ENCODE results near the gene NR2C2.
"Not testable (repeated sequence)": the region's sequence is repeated elsewhere in the genome, so short reads cannot be mapped to it uniquely, and the experiment has no call there.

The NR2C2 gene

DNA sequence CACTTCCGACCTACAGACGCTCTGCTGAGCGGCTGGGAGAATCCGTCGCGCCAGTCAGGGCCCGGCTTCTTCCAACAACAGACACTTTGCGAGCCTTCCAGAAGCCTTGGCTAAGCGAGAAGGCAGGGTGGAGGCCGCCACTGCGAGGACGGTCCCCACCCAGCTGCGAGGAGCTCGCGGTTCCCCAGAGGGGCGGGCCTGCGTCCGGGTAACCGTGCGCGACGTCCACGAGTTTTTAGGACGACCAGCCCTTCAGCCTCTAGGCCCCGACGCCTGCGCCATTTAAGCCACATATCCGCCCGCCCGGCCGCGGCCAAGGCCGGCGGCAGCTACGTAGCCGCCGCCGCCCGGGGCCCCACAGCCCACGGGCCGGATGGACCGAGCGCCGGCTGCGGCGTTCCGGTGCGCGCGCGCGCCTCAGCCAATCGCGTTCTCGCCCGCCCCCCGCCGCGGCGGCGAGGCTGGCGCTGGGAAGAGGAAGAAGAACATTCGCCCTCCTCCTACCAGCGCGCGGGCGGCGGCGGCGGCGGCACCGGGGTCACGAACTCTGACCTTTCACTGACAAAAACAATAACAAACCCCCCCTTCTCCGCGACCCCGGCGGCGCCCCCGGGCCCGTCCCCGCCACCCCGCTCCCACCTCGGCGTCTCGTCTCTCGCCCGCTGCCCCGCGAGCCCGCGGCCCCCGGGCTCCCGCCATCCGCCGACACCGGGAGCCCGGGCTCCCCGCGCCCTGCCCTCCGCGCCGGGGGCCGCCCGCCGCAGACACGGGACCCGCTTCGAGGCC, at the start of gene NR2C2:
TSS of gene NR2C2 (plus strand) at position 484 of the 786 bp plus-strand sequence. CDS start 56,332 bp downstream, outside the sequence.
- peak; percentile 84 for DNase-seq

DNA sequence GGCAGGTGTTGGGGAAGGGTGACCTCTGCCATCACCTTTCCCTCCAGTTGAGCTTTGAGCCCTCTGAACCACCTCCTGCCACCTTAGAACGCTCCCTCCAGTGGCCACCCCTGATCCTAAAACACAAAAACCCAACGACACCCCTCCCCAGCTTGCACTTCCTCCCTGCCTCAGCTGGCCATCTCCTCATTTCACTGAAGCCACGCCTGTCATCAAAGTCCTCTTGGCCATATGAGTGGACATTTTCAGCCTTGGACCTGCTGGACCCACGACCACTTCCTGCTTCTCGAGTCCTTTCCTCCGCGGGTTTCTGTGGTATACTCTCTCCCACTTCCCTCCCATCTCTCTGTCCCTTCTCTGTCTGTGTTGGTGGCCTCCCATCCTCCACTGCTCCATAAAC, 48.5 kb upstream of the NR2C2 start:
- no peak for DNase-seq

DNA sequence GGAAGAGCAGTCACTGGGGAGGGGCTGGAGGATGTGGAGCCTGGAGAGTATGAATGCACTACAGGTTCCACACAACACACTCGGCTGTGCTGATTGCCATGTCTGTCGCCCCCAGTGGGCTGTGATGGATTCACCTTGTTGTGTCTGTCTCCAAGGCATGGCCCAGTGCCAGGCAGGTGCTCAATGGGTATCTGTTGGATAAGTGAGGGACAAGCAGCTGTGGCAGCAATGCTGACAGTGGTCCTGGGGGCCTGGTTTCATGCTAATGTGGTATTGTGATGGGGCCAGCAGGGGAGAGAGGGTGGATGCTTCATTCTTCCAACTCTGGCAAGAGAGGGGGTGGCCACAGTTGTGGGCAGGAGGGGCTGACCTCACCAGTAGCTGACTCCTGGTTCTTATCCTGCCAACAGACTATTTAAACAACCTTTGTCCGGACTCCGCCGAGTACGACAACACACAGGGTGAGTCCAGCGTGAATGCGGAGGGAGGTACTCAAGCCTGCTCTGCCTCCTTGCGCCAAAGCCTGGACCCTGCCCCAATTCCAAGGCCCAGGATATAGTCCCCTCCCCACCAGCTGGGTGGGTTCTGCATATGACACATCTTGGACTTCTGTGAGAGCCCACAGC, 47.3 kb upstream of the NR2C2 start:
- no peak for DNase-seq

DNA sequence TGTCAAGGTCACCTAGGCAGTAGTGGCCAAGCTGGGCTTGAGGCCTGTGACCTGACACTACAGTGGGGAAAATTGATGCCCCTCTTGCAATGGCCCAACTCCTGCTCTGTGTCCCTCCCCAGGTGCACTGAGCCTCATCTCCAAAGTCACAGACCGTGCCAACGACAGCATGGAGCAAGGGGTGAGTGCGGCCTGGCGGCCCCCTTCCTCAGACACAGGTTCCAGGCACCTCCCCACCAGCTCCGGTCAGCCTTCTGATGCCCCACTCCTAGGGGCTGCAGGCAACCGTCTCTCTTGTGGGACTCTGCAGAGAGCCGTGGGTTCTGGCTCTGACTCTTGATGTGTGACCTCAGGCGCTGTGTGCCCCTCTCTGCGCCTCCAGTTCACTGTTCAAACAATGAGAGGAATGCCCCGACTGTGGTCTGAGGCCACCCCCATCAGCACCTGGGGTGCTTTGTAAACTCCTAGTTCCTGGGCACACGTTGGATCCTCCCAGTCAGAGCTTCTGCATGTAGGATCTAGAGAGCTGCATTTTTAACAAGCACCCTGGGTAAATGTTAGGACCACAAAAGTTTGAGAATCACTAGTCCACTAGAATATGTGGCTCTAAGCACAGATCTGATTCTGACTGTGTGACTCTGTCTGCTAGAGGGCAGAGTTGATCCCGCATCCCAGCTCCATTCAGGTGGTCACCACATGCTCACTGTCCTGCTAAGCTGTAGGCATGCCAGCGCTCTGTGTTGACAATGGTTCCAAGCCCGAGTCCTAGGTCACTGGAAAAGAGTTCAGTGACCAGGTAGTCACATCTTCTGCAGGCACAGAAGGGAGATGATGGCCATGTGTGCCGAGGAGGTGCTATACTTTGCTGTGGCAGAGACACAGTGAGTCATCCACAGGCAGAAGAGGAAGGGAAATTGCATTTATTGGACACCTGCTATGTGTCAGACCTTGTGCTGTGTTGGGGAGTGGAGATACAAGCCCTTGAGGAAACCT, 46.2 kb upstream of the NR2C2 start:
- DNase-seq, result no peak

DNA sequence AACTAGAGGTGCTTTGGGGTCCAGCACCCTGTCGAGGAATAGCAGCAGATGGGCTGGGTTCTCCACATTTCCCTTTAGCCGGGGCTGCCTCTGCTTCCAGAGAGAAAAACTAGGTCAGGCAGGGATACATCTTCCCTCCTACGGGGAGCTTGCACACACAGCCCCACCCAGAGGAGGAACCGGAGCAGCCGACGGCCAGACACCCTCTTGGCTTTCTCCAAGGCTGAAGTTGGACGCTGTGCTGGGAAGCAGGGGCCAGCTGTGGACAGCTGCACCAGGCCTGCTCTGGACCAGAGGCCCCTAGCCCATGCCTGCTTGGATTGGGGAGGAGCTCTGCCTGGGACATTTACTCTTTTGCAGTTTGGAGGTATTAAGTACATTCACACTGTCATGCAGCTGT, 44.7 kb upstream of the NR2C2 start:
- no peak for DNase-seq

DNA sequence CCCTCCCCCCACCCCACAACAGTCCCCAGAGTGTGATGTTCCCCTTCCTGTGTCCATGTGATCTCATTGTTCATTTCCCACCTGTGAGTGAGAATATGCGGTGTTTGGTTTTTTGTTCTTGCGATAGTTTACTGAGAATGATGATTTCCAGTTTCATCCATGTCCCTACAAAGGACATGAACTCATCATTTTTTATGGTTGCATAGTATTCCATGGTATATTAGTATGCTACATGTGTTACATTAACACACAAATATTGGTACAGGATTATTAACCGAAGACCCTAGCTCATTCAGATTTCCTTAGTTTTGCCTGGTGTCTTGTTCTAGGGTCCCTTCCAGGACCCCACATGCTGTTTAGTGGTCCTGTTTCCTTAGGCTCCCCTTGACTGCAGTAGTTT, 43.9 kb upstream of the NR2C2 start:
- DNase-seq, result not testable (repeated sequence)

DNA sequence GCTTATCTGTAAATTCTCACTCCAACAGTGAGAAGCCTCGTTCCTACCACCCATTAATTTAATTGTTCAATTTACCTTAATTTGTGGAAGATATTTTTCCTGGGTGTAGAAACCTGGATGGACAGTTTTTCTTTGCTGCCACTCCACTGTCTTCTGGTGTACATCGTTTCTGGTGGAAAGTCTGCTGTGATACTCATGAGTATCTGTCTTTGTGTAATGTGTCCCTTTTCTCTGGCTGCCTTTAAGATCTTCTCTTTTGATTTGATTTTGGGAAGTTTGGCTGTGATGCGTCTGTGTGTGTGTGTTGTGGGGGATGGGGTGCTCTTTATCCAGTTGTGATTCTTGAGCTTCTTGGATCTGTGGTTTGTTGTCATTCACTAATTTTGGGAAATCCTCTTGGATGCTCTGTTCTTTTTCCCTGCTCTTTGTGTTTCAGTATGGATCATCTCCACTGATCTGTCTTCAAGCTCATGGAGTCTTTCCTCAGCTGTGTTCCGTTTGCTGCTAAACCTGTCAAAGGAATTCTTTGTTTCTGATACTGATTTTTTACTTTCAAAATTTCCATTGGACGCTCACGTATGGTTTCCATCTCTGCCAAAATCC, 42.2 kb upstream of the NR2C2 start:
- no peak for DNase-seq

DNA sequence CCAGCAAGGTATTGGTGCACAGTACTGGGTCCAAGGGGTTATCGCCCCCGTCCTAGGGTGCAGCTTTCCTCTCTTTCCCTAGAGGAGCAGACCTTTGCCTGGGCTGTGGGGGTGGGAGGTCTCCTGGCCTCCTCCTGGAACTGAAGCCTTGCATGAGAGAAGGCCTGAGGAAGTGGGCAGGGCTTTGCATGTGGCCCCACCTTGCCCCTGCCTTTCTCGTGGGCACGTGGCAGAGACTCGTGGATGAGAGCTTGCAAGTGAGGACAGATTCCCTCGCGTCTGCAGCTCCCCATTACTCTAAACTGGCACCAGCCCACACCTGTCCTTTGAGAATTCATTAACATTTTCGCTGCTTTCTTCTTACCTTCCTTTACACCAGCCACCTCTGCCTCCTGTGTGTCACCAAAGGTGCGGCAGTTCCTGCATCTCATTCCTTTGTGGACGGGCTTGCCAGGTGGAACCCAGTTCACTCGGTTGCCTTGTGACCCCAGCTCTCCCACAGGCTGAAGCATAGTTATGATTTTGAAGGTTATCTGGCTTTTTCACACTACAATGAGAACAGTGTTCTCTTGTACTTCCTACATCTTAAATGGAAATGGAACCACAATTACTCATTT, 40.9 kb upstream of the NR2C2 start:
- DNase-seq, result no peak

DNA sequence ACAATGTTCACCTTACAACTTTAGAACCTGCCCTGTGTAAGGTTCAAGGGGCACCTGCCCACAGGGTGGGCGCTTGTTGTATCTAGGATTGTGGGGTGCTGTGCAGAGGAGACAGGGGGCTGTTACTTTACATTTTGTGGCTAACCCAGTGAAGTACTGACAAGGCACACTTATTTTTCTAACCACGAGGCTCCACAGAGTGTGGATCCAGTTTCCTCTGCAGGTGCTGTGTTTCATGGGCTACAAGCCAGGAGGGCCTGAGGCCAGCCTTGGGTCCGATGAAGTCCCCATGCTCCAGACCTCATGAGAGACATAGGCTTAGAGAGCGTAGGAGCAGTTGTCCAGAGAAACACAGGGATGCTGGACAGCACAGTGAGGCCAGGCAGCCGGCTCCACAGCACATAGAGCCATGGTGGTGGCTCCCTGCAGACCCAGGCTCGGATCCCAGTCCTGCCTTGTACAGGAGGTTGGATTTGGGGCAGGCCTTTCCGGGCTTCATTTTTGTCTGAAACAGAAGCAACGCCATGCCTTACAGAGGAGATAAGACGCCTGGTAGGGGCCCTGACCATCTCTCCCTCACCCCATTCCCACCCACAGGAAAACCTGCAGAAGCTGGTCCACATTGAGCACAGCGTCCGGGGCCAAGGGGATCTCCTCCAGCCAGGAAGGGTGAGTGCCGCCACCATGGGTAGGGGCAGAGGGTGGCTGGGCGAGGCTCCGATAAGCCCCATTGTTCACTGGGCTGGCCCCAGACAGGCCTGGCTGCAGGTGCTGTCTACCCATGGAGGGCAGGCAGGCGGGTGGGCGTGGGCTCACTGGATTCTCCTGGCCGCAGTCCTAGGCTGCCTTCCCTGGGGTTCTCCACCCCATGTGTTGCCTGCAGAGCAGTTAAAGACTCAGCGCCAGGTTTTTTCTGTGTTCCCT, 40.1 kb upstream of the NR2C2 start:
- no peak for DNase-seq

DNA sequence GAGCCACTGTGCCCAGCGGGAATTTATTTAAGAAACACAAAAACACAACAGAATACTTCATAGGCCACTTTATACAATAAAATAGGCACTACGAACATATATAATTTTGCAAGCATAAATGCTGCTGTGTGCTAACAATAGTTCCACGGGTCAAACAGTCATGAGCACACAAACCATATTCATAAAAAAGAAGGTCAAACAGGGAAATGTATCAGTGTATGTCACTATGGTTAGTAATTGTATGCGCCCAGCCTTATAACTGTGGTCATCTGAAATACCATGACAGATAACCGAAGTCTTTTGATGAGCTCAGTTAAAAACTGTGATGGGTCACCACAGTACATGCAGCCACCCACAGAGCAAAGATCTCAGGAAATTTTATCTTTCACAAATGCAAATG, 38.1 kb upstream of the NR2C2 start:
- no peak for DNase-seq

DNA sequence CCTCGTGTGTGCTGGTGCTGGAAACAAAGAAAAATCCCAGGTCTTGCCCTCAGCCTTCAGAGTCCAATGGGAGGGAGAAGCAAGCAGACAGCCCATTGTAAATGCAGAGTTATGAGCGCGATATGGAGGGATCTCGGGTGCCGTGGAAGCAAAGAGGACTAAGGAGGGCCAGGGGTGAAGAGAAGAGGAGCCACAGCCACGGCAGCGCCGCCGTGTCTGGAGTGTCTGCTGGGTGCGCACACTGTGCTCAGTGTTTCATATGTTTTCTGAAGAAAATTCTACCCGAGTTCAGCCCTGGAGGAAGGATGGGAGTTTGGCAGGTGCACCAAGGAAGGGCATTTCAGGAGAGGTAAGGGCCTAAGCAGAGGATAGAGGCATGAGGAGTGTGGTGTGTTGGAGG, 35.7 kb upstream of the NR2C2 start:
- DNase-seq, result no peak

DNA sequence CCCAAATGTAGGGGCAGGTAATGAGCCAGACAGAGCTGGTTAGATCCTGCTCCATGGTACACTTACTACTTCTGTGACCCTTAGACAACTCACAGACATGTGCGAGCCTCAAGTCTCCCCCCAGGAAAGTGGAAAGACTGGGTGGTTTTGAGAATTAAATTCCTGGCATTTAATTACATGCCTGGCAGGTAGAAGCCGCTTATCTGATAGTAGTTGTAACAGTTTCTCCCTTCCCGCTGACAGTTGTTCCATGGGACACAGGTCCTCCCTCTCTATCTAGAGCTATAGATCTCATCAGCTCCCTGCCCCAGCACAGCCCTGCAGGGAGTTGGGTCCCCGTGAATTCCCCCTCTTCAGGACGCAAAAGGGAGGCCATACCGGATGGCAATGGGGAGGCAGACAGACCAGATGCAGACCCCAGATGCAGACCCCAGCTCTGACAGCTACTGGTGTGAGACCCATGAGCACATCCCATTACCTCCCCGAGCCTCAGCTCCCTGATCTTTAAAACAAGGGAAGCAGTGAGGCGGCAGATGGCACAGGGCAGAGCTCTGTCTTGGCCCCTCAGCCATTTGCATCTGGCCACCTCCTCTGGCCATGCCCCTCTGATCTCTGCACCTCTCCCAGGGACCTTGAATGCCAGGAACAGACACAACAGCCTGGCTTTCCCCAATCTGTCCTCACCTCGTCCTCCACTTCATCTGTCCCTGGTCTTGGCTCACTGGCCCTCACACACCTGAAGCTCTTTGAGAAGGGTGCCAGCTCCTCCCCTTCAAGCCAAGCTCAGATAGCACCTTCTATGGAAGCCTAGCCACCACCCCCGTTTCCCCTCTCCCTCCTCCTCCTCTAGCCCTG, 34.1 kb upstream of the NR2C2 start:
- no peak for DNase-seq

DNA sequence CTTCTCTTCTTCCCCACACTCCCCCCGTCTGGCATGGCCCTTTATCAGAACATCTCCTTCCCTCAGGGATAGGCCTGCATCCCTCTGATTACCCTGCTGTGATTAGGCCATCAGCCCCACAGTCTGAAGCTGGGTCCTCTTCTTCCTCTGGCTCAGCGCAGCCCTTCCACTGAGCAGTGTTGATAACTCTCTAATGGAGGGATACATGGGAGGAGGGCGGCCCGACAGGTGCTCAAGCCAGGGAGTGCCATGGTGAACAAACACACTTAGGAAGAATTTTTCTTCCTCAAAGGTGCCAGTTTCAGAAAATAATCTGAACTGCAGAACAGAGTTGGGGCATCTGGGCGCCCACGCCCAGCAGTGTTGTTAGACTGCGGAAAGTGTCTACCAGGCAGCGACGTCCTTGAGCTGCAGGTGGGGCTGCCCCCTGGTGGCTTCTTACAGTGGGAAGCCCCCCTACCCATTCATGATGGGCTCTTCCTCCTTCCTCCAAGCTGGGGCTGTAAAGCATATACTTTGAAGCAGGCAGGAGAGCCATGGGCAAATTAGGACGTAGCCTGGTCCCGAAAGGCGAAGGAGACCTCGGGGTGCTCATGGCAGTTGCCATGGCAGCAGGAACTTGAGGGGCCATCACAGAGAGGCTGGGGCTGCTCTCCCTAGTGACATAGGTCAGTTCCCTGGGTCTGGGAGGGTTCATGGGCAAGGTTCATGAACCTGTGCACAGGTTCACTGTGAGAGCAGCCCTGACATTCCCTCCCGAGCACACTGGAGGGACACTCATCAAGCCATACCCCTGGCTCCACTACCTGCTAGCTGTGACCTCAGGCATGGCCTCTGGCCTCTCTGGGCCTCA, 33.2 kb upstream of the NR2C2 start:
- DNase-seq, result no peak

DNA sequence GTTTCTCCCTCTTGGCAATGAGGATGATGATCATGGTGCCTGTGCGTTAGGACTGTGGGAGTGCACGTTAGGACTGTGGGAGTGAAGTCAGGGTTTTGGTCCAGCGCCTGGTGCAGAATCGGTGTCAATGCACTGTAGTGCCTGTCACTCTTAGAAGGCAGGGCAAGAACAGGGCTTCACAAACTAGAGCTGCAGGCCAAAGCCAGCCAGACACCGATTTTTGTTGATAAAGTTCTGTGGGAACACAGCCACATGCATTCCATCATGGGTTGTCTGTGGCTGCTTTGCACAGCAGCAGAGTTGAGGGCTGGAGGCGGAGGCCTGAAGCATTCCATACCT, 32.6 kb upstream of the NR2C2 start:
- no peak for DNase-seq

DNA sequence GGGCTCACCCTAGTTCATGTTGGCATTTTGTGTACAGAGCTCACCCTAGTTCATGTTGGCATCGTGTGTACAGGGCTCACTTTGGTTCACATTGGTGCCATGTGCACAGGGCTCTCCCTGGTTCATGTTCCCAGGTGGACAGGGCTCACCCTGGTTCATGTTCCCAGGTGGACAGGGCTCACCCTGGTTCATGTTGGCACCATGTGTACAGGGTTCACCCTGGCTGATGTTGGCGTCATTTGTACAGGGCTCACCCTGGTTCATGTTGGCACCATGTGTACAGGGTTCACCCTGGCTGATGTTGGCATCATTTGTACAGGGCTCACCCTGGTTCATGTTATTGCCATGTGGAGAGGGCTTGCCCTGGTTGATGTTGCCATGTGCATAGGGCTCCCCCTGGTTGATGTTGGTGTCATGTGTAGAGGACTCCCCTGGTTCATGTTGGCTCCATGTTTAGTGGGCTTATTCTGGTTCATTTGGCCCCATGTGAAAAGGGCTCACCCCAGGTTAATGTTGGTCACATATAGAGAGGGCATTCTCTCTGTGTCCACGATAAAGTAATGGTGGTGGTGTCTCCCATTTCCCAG, 31.7 kb upstream of the NR2C2 start:
- DNase-seq, result no peak

DNA sequence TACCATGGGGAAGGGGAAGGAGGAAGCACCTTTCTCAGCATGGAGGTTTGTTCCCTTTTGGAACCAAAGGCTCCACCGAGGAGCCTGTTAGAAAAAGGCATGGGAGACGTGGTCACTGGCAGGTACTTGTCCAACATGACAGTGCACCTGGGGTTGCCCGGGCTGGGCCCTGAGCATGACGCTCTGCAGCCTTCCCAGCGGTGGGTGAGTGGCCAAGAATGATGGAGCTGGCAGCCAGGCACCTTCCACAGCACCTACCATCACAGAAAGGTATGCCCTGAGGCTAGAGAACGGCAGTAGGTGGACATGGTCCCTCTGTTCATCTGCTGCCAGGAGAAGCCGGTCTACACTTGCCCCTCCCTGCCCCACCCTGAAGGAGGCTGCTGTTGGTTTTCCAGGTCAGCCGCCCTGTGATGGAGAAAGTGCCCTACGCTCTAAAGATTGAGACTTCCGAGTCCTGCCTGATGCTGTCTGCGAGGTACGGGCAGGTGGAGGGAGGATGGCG, 29.0 kb upstream of the NR2C2 start:
- DNase-seq, result no peak

DNA sequence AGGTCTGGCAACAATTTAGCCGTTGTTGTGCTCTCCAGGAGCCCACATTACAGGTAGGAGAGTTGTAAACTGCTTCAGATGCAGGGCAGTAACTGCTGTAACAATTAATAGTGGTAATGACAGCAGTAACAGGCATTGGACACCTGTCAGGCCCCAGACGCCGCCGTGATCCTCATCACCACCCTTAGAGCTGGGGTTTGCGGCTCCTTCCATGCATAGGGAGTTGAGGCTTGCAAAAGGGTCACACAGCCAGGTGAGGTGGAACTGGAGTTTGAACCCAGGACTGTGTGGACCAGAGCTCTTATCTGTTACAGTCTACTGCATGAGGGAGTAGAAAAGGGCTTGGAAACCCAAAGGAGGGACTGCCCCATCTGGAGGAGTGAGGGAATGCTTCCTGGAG, 26.8 kb upstream of the NR2C2 start:
- no peak for DNase-seq

DNA sequence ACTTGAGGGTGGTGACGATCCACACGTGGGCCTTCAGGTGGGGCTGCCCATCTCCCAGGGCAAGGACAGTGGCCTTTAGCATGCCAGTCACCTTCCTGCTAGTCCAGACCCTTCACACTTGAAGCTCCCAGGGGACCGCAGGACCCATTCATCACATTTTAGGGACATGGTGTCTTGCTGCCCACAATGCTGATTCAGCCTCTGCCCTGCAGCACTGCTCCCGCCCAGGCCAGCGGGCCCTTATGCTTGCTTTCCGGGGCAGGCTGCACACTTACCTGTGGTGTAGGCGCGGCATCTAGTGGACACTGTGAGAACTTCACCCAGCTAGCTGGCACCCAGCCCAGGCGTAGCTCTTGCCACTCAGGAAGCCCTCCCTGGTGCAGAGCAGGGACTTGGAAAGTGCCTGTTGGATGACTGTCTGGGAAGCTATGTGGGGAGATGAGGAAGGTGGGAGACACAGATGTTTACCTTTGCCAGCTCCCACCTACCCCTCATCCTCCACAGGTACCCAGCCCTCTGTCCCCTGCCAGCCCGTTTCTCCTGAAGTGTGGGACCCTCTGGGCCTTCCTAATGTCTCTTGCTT, 26.3 kb upstream of the NR2C2 start:
- peak; percentile 71 for DNase-seq

Data from NCI-H226 (cell line).